ENCODE data around the gene PDE4D.

DNA sequence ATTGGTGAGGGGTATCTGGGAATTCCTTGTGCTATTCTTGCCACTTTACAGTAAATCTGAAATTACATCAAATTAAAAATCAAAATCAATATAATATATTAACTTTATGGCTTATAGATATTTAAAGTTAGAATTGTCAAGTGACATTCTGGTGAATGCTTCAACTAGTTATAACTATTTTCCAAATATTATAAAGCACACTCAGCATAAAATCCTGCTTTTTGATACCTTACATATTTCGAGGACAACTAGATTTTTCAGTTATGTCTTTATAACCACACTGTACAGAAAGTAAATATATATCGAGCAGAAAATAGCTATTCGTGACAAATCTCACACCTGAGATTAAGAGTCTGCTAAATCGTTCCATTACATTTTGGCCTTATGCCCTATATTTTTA lies 210.2 kb downstream of the PDE4D start:
- TF ChIP-seq, protein P1, sequence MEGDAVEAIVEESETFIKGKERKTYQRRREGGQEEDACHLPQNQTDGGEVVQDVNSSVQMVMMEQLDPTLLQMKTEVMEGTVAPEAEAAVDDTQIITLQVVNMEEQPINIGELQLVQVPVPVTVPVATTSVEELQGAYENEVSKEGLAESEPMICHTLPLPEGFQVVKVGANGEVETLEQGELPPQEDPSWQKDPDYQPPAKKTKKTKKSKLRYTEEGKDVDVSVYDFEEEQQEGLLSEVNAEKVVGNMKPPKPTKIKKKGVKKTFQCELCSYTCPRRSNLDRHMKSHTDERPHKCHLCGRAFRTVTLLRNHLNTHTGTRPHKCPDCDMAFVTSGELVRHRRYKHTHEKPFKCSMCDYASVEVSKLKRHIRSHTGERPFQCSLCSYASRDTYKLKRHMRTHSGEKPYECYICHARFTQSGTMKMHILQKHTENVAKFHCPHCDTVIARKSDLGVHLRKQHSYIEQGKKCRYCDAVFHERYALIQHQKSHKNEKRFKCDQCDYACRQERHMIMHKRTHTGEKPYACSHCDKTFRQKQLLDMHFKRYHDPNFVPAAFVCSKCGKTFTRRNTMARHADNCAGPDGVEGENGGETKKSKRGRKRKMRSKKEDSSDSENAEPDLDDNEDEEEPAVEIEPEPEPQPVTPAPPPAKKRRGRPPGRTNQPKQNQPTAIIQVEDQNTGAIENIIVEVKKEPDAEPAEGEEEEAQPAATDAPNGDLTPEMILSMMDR (optimal IDR thresholded peaks at IDR 0.05 in 1 of 3, IDR thresholded peaks at IDR 0.05 in 1 of 3, conservative IDR thresholded peaks at IDR 0.05 in 1 of 3; ENCODE audit: extremely low read depth in 1 of 3, insufficient read depth in 2 of 3, low read length in 3 of 3): no peak
- TF ChIP-seq EZH2 (IDR thresholded peaks at IDR 0.05; ENCODE audit: low read length): no peak
